ENCODE measurements around the gene FAM219A.
"Not testable (repeated sequence)": the region's sequence is repeated elsewhere in the genome, so short reads cannot be mapped to it uniquely, and the experiment has no call there.

GRCh38 chr9:34368796-34369195 lies 89.6 kb downstream of the FAM219A start:
- not testable (repeated sequence) for TF ChIP-seq CTCF (IDR thresholded peaks at IDR 0.05; ENCODE audit: low read length); EZH2 (IDR thresholded peaks at IDR 0.05; ENCODE audit: borderline replicate concordance, low read length)

Data from OCI-LY1 (cell line).